Memory B cell (primary cell): ENCODE results near the gene CABP1.

Experiments used
- ATAC-seq: fragments of 150-1000 bp; cut with Tn5 transposase; 2 replicates; pipeline ENCODE4 v1.10.0; 2021; ENCODE audit warnings: low read depth, mild to moderate bottlenecking, moderate library complexity
- DNase-seq, 2 donors: peaks; one replicate each; pipeline ENCODE4 v3.0.0; 2022; ENCODE audit warnings: low spot score in 2 of 2
- H3K27ac Mint-ChIP-seq: one replicate; pipeline ENCODE4 v1.8.0; 2022; ENCODE audit warnings: mild to moderate bottlenecking, moderate library complexity, mixed read lengths
- H3K27me3 Mint-ChIP-seq: one replicate; pipeline ENCODE4 v1.8.0; 2022; ENCODE audit warnings: mixed read lengths
- H3K36me3 Mint-ChIP-seq: one replicate; pipeline ENCODE4 v1.8.0; 2022; ENCODE audit warnings: mild to moderate bottlenecking, mixed read lengths
- H3K4me1 Mint-ChIP-seq: one replicate; pipeline ENCODE4 v1.8.0; 2022; ENCODE audit warnings: mixed read lengths
- H3K4me3 Mint-ChIP-seq: one replicate; pipeline ENCODE4 v1.8.0; 2022; ENCODE audit warnings: mild to moderate bottlenecking, moderate library complexity, mixed read lengths
- H3K9me3 Mint-ChIP-seq: one replicate; pipeline ENCODE4 v1.8.0; 2022; ENCODE audit warnings: mixed read lengths

The CABP1 gene

DNA sequence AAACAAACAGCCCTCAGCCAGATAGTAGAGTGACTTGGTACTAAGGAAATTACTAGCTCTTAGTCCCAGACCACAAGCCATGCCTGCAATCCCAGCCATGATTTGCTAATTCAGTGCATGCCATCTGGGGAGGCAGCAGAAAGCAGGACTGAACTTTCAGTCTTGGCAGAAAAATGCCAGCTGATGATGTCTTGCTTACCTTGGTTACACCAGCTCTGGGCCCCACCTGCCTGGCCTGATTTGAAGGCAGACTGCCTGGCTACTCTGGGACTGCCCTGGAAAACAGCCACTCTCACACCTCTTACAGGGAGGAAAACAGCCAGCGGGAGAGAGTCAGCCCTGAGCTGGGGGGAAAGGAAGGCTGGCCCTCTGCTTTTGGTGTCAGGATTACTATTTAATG lies 65.2 kb downstream of the CABP1 start:
- Mint-ChIP-seq H3K27ac (no peak overlapping the region), H3K36me3 (peaks cover 11% of the 10 kb centered on the region), H3K4me1 (peaks cover 5% of the 10 kb centered on the region), H3K4me3 (no peak overlapping the region), H3K27me3 (no peaks in the 10 kb centered on the region), H3K9me3 (no peaks in the 10 kb centered on the region)
- no peak for ATAC-seq
- no peak for DNase-seq

DNA sequence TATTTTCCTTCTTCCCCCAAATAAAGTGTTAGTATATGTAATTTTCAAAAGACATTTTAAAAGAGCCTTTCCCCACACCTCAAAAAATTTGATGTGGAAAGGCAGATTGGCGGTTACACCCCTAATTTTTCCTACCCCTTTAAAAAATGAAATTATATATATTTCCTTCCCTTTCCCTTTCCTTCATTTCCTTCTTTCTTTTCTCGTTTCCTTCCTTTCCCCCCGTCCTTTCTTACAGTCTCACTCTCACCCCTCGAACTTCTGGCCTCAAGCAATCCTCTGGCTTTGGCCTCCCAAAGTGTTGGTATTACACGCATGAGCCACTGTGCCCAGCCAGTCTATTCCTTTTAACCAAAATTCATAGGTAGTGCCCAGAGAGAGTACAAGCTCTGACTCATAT lies 65.6 kb downstream of the CABP1 start:
- H3K4me3 Mint-ChIP-seq, result no peak overlapping the region

DNA sequence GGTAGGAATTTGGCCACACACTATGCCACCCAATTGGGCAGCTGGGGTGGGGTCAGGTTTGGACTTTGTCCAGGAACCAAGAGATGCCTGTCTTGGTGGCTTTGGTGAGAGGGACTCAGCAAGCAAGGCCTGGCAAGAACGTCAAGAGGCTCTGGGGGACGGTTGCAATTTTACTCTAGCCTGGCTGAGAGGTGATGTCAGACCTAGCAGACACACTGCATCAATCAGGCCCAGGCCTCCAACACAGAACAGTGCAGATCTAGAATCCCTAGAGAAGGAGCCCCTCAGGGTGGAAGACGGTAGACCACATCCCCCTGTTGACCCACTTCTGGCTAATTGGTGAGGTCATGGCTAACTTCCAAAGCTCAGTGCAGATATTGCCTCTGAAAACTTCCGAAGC lies 68.2 kb downstream of the CABP1 start:
- Mint-ChIP-seq H3K27ac (no peak overlapping the region), H3K27me3 (no peaks in the 10 kb centered on the region), H3K4me3 (peak overlapping the region; percentile 1), H3K9me3 (no peaks in the 10 kb centered on the region), H3K36me3 (peaks cover under 1% of the 10 kb centered on the region), H3K4me1 (peaks cover 17% of the 10 kb centered on the region)
- ATAC-seq (no peak), DNase-seq (no peak)

More for the DNA sequence above, 65.6 kb downstream of the CABP1 start:
- H3K4me1 Mint-ChIP-seq, result peaks cover 5% of the 10 kb centered on the region
- DNase-seq (no peak), ATAC-seq (no peak)
- H3K27me3 Mint-ChIP-seq, result no peaks in the 10 kb centered on the region
- H3K36me3 Mint-ChIP-seq, result peaks cover 7% of the 10 kb centered on the region
- H3K9me3 Mint-ChIP-seq, result no peaks in the 10 kb centered on the region
- H3K27ac Mint-ChIP-seq, result no peak overlapping the region

DNA sequence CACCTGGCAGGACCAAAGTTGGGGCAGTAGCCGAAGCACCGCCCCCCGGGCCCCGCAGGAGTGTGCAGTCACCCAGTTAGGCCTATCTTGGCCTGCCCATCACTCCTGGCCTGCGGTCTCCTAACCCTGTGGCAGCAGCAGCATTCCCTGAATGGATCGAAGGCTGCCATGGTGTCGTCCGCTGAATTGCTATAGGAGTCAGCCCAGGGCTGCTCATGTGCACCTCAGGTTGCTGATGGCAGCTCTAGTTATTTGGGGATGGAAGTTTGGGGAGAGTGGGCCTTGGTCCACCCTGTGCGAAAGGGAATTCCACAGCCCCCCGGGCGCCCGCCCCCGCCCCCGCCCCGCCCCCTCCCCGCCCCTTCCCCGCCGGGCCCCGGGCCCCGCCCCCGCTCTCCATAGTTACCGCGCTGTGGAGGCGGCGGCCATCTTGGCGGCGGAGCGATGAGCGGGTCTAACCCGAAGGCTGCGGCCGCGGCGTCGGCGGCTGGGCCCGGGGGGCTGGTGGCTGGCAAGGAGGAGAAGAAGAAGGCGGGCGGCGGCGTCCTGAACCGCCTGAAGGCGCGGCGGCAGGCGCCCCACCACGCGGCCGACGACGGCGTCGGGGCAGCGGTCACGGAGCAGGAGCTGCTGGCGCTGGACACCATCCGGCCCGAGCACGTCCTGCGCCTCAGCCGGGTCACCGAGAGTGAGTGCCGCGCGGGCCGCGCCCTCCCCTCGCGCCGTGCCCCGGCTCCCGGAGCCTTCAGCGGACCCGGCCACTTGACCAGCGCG lies 69.8 kb downstream of the CABP1 start, which contains the start of gene UNC119B:
TSS of gene UNC119B (plus strand) at position 428 of the 774 bp plus-strand sequence. CDS start at position 445, 17 bp downstream.
- DNase-seq (peak; percentile 50 to 64), ATAC-seq (peak; percentile 87)
- Mint-ChIP-seq H3K36me3 (peaks cover 5% of the 10 kb centered on the region), H3K27ac (peak within 1 kb of the TSS; percentile 78), H3K9me3 (no peaks in the 10 kb centered on the region), H3K27me3 (no peaks in the 10 kb centered on the region), H3K4me3 (peak within 1 kb of the TSS; percentile 90), H3K4me1 (peaks cover 21% of the 10 kb centered on the region)

DNA sequence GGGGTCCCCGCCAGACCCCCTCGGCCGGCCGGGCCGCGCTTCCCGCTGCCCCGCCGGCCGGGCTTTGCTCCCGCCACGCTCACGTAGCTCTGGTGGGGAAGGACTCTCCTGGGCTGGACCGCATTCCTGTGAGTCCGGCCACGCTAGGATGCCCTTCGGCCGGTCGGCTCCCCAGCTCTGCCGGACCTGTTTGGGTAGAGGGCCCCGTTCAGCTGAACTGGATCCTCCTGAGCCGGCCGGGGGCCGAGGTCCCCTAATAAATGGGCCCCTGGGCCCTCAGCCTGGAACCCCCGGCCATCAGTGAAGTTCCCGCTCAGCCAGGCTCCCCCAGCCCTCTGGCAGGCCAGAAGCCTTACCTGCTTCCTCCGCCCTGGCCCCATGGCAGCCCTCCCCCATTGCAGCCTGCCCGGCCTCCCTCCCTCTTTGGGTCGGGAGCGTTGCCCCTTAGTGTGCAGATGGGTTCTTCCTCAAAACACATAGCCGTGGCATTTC lies 70.4 kb downstream of the CABP1 start:
- Mint-ChIP-seq H3K4me1 (peaks cover 21% of the 10 kb centered on the region), H3K27me3 (no peaks in the 10 kb centered on the region), H3K36me3 (peaks cover 7% of the 10 kb centered on the region), H3K27ac (peak overlapping the region; percentile 78), H3K4me3 (peak overlapping the region; percentile 84), H3K9me3 (no peaks in the 10 kb centered on the region)
- DNase-seq (peak in 1 of 2 donors; percentile 43), ATAC-seq (peak; percentile 38)

DNA sequence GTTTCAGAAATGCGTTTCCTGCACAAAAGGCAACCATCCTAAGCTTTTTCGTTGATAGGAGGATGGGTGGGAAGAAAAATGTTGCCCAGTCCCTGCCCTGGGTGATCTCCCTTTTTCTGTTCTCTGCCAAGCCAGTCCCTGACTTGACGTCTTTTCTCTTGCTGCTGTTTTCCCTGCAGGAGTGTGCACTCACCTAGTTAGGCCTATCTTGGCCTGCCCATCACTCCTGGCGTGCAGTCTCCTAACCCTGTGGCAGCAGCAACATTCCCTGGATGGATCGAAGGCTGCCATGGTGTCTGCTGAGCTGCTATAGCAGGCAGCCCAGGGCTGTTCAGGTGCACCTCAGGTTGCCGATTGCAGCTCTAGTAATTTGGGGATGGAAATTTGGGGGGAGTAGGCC lies 71.0 kb downstream of the CABP1 start:
- DNase-seq, result no peak
- Mint-ChIP-seq H3K9me3 (no peaks in the 10 kb centered on the region), H3K4me3 (peak overlapping the region; percentile 84), H3K4me1 (peaks cover 21% of the 10 kb centered on the region), H3K27ac (peak overlapping the region; percentile 78), H3K36me3 (peaks cover 10% of the 10 kb centered on the region), H3K27me3 (no peaks in the 10 kb centered on the region)
- no peak for ATAC-seq

DNA sequence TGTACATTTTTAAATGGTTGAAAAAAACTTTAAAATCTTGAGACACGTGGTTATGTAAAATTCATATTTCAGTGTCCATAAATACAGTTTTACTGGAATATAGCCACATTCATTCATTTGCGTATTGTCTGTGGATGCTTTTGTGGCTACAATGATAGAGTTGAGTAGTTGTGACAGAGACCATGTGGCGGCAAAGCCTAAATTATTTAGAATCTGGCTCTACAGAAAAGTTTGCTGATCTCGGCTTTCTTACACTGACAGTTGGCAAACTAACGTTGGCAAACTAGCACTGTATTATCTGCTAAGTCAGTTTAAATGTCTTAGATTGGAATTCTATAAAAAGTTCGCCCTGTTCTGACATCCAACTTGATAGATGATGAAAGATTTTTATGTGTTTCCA lies 72.2 kb downstream of the CABP1 start:
- H3K4me3 Mint-ChIP-seq, result no peak overlapping the region
- no peak overlapping the region for H3K27ac Mint-ChIP-seq
- no peaks in the 10 kb centered on the region for H3K27me3 Mint-ChIP-seq

DNA sequence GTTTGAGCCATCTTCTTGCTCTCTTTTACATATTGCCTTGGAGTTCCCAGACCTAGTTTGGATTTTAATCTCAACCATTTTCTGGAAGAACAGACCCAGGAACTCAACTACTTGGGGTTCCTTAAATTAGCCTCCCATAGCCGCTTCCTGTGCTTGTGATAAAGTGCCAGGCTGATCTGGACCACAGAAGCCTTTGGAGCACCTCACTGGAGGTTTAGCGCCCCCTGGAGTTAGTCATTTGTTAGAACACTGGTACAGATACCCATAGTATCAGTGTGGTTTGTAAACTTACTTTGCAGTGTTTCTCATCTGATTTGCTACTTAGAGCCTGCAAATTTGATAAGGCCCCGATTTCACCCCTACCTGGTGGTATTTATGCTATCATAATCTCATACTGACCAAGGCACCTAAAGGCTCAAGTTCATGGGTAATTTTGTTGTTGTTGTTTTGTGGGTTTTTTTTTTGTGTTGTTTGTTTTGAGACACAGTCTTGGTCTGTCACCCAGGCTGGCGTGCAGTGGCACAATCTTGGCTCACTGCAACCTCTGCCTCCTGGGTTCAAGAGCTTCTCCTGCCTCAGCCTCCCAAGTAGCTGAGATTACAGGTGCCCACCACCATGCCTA lies 73.5 kb downstream of the CABP1 start:
- ATAC-seq (peak; percentile 74), DNase-seq (peak; percentile 67 to 79)
- Mint-ChIP-seq H3K4me1 (peaks cover 21% of the 10 kb centered on the region), H3K36me3 (peaks cover 18% of the 10 kb centered on the region), H3K27me3 (no peaks in the 10 kb centered on the region), H3K4me3 (peak overlapping the region; percentile 32), H3K9me3 (no peaks in the 10 kb centered on the region), H3K27ac (no peak overlapping the region)

More for the DNA sequence above, 72.2 kb downstream of the CABP1 start:
- ATAC-seq, result no peak
- Mint-ChIP-seq H3K4me1 (peaks cover 21% of the 10 kb centered on the region), H3K36me3 (peaks cover 14% of the 10 kb centered on the region), H3K9me3 (no peaks in the 10 kb centered on the region)
- DNase-seq, result no peak
